GM10248 (cell line): ENCODE measurements around the gene LMAN1.

ENCODE experiments used
- CTCF ChIA-PET: fragments of 300-600 bp; sonication (Branson Sonifier 250); formaldehyde crosslinking; extraction: SDS; loops from one replicate; lab custom pipeline; 2021; ENCODE audit warnings: antibody characterized with exemption; lab: Yijun Ruan, JAX
- POLR2A ChIA-PET: fragments of 350-650 bp; sonication (Branson Sonifier 250); formaldehyde crosslinking; extraction: SDS; loops from one replicate; lab custom pipeline; 2020; ENCODE audit warnings: antibody characterized with exemption; lab: Yijun Ruan, JAX
- DNase-seq: peaks from one replicate; pipeline ENCODE4 v3.0.0; 2012; ENCODE audit errors: extremely low spot score
- CTCF ChIP-seq: IDR thresholded peaks from 2 replicates; pipeline ENCODE4 v1.5.1; 2012; ENCODE audit warnings: mild to moderate bottlenecking, low read depth; ENCODE audit errors: extremely low read depth, missing control alignments, control extremely low read depth

The LMAN1 gene

GRCh38 chr18:59358712-59359575 is at the start of gene LMAN1:
TSS of gene LMAN1 (minus strand) at chr18:59359265. CDS start at chr18:59359244, 21 bp downstream.
- DNase-seq, result peak; percentile 99
- TF ChIP-seq CTCF, result no peak
- ChIA-PET CTCF (interaction anchor here (1.1 to 3.2 kb wide), 6 partner anchors 8 to 49 kb away, joined by 3 to 12 read pairs (median 4); no protein-coding TSS in a partner anchor), POLR2A (interaction anchor here (0.7 to 1.0 kb wide), 2 partner anchors 15 to 560 kb away, joined by 3 read pairs; no protein-coding TSS in a partner anchor)

GRCh38 chr18:59402432-59403090 is 43.5 kb upstream of the LMAN1 start:
- peak; percentile 80 for DNase-seq
- CTCF ChIA-PET, result interaction anchor here (0.6 to 7.4 kb wide), 59 partner anchors 9 to 1520 kb away, joined by 3 to 239 read pairs (median 5); partner anchors contain the start of genes CPLX4, LMAN1 and RAX
- POLR2A ChIA-PET, result interaction anchor here (0.6 kb wide), 1 partner anchor 259 kb away, joined by 3 read pairs; no protein-coding TSS in a partner anchor
- peak; percentile 85 for TF ChIP-seq CTCF

DNA sequence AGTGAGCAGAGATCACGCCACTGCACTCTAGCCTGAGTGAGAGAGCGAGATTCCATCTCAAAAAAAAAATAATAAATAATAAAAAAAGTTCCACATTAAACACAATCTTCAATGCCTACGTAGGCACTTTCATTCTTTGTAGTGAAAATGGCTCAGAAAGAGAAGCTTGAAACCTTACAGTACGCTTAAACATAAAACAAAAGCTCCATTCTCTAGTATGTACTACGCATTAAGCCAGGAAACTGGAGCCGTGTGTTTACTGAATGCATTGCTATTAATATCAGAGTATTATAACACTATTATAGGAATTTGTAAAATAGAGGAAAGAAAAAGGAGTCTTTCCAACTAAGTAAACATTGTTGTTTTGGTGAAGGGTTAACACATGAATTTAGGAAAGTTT is 41.3 kb upstream of the LMAN1 start:
- DNase-seq, result no peak
- ChIA-PET CTCF (interaction anchor here (1.0 to 7.4 kb wide), 7 partner anchors 11 to 315 kb away, joined by 3 to 239 read pairs (median 5); no protein-coding TSS in a partner anchor), POLR2A (no interaction called here)
- no peak for TF ChIP-seq CTCF

GRCh38 chr18:59395226-59396175 is 36.4 kb upstream of the LMAN1 start:
- ChIA-PET CTCF (interaction anchor here (1.1 kb wide), 1 partner anchor 87 kb away, joined by 3 read pairs; no protein-coding TSS in a partner anchor), POLR2A (no interaction called here)
- no peak for TF ChIP-seq CTCF
- DNase-seq, result no peak

DNA sequence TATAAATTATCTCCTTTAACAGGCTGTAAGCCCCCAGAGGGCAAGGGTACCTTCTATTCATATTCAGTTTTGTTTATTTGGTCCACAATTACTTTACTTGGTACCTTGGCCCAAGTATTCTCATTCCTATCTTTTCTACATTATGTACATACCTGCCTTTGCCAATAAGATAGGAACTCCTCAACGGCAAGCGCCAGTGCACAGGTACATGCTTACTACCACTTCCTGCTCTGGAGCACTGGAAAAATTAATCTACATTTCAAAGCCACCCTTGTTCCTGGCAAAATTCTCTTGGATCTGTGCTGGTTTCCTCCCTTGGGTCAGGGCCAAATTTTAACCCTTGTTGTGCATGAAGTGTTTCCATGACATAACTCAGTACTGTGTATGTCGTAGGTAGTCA is 34.3 kb upstream of the LMAN1 start:
- DNase-seq, result no peak
- POLR2A ChIA-PET, result no interaction called here
- no peak for TF ChIP-seq CTCF
- CTCF ChIA-PET, result interaction anchor here (3.1 kb wide), 1 partner anchor 9 kb away, joined by 21 read pairs; no protein-coding TSS in a partner anchor
